ENCODE data around the gene ADIPOR2.

ADIPOR2 gene

DNA sequence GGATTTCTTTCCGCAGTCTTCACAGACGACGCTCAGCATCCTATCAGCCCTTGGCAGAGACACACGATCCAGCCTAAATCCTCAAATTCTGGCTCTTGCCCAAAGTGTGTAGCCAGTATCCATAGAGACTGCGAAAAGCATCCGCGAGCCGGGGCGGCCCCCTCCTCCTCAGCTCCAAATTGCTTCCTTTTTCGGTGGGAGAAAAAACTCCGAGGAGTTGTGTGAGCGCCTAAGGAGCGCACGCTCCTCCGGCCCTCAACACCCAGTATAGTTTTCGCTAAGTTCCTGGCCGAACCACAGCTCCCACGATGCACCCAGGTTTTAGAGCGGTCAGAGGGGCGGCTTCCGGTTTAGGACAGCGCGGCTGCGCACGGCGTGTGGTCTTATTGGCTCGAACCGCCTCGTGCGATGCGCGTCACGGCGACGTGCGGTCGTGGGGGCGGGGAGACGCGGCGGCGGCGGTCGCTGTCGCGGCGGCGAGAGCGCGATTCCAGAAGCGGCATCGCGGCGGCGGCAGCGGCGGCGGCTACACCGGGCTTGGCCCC is at the start of gene ADIPOR2:
Gene ADIPOR2 (plus strand): TSS at position 493 of the 545 bp plus-strand sequence. CDS start 63,274 bp downstream, outside the sequence.
- DNase-seq = peak; percentile 96

- DNase-seq = no peak
Measured at GRCh38 chr12:1642513-1642912, 48.4 kb upstream of the ADIPOR2 start.

GRCh38 chr12:1643043-1643442 is 47.8 kb upstream of the ADIPOR2 start:
- no peak for DNase-seq

DNA sequence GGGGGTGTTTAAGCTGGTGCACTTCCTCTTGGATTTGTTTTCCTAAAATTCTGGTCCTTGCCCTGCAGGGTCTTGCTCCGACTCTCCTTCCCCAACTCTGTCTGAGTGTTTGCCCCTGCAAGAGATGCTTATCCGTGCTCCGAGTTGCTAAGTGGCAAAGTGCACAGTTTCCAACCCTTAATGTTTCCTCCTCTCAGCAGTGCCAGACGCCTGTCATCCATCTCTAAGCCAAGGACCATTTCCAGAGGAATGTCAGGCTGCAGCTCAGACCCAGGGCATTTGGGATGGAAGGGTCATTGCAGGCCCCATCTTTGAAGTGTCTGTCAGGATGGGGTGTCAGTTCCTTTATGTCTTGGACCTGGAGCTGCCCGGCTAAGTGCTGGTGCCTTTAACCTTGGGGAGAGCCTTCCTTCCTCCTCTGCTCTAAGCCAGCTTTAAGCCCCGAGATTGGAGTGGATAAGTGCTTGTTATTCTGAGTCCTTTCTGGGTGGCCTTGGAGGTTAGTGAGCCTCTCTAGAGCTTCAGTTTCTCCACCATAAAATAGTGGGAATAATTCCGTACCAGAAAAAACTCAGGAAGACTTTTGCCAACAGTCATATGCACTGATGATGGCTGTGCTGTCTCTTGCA is 46.9 kb upstream of the ADIPOR2 start:
- DNase-seq = peak; percentile 32

GRCh38 chr12:1644534-1645438 is 46.1 kb upstream of the ADIPOR2 start:
- DNase-seq = peak; percentile 54

DNA sequence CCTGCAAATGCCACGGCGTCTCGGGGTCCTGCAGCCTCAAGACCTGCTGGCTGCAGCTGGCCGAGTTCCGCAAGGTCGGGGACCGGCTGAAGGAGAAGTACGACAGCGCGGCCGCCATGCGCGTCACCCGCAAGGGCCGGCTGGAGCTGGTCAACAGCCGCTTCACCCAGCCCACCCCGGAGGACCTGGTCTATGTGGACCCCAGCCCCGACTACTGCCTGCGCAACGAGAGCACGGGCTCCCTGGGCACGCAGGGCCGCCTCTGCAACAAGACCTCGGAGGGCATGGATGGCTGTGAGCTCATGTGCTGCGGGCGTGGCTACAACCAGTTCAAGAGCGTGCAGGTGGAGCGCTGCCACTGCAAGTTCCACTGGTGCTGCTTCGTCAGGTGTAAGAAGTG is 45.1 kb upstream of the ADIPOR2 start:
- DNase-seq = no peak

- no peak for DNase-seq
Measured at GRCh38 chr12:1646569-1647284, 44.1 kb upstream of the ADIPOR2 start.

- DNase-seq = no peak
Measured at GRCh38 chr12:1647285-1647669, 43.6 kb upstream of the ADIPOR2 start.

GRCh38 chr12:1650260-1650977 is 40.5 kb upstream of the ADIPOR2 start:
- no peak for DNase-seq

- DNase-seq = no peak
Measured at GRCh38 chr12:1650978-1651361, 39.9 kb upstream of the ADIPOR2 start.

DNA sequence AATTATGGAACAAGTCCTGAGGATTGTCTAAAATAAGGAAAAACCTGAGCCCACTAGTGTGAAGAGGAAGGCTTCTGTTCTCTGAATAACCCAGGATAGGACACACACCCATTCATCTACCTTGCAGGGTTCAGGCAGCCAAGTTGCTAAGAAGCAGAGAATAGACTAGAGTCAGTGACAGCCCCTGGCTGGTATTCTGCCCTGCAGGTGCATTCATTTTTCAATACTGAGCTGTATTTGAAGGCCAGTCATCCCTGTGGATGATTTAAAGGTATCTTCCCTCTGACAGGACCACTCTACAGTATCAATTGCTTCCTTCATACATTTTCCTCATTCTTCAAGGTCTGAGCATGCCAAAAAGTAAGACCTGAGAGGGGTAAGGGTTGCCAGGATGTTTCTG is 38.9 kb upstream of the ADIPOR2 start:
- DNase-seq = no peak

DNA sequence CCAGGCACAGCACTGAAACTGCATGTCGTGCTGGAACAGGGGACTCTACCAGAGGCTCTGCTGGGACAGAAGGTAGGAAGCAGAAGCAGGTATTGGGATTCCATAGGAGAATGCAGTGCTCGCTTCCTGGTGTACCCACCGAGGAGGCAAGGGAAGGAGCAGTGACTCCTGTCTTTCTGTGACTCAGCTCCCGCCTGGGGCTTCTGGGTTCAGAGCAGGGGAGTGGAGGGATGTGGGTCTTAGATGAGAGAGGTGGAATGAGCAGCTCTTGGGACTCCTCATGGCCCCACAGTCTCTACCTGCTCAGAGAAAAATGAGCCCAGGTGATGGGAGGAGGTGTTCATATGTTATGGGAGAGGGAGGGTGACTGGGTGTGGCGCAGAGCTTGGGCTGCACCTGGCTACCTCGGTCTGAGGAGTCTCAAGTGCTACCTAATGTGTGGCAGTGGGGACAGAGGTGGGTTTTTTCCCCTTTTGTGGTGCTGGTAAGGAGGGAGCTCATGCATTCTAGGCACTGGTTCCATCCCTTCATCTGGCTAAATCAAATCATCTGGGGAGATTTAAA is 35.6 kb upstream of the ADIPOR2 start:
- DNase-seq = no peak

GRCh38 chr12:1656902-1657301 is 34.0 kb upstream of the ADIPOR2 start:
- DNase-seq = no peak

- DNase-seq = no peak
Measured at GRCh38 chr12:1657688-1658087, 33.2 kb upstream of the ADIPOR2 start.

DNA sequence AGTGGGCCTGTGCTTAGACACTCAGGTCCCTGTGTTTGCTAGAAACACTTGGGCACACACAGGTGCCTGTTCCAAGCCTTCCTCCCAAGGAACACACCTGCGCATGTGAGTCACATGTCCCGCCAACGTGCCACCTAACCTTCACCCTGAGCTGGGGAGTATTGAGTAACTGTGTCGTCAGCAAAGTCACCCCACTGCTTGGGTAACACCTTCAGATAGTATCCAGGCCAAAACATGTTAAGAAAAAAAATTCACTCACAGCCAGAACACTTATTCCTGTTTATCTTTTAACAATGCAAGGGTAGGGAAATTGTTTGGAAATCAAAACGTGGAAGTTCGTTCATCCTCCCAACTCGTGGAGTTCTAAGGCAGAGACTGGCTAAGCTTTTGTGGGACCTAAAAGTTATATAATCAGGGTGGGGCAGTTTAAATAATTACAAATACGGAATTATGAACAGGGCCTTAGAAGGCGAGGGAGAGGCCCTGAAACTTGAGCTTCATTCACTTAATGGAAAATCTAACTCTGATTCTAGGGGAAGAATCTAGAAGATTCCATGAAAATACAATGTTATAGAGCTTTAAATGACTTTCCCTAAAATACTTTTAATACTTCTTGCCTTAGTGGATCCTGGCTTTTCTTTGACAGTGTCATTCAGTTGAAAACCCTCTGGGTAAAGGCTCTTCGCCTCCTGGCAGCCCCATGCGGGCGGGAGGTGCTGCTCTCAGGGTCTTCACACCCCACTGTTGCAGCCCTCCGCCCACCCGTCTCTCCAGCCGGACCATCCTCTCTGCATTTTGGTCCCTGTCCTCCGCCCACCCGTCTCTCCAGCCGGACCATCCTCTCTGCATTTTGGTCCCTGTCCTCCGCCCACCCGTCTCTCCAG is 30.3 kb upstream of the ADIPOR2 start:
- no peak for DNase-seq

GRCh38 chr12:1661553-1662335 is 29.1 kb upstream of the ADIPOR2 start:
- peak; percentile 82 for DNase-seq

- DNase-seq = peak; percentile 71
Measured at GRCh38 chr12:1662761-1663439, 28.0 kb upstream of the ADIPOR2 start.

DNA sequence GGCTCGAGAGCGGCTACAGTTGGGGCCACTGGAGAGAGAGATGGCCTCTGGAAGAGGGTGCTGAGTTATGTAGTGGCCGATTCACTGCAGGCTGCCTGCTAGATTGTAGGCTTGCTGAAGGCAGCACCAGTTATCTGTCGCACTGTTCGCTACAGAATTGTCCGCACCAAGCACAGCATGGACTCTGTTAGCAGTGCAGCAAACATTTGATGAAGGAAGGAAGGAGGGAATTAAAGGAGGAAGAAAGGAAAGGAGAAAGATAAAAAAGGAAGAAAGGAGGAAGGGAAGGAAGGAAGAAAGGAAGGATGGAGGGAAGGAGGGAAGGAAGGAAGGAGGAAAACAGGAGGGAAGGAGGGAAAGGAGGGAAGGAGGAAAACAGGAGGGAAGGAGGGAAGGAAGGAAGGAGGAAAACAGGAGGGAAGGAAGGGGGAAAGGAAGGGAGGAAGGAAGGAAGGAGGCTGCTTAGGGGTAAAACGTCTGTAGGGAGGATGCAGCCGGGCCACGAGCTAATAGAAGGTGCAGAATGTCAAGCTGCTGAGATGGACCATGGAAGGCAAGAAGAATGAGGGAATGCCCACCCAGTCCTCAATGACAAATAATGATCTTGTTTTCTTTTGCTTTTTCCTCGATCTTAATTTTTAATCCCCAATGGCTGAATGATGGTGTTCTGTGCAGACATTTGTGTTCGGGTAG is 27.3 kb upstream of the ADIPOR2 start:
- DNase-seq = no peak

DNA sequence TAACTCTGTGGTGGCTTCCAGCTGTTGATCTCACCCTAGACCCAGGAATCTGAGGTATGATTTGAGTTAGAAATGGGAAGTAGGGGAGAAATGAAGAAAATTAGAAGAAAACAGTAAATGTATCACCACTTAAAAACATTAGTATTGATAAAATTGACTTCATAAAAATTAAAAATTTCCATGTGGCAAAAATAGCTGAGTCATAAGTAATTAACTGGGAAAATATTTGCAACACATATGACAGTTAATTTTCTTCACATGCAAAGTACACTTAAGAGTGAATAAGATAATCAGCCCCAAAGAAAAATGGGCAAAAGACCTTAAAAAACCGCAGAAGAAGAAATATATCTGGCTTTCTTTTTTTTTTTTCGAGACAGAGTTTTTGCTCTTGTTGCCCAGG is 25.5 kb upstream of the ADIPOR2 start:
- no peak for DNase-seq

Measured in retina (tissue), 1 donor.